CD4-positive, alpha-beta T cell treated with Interleukin-2 at 100 ng/mL for 4 hours (primary cell): Measurements from ENCODE around the gene LRIT3.

Source experiments
- DNase-seq: peaks from one replicate; pipeline ENCODE4 v3.0.0-alpha.2; 2020; ENCODE audit warnings: low spot score

The LRIT3 gene

DNA sequence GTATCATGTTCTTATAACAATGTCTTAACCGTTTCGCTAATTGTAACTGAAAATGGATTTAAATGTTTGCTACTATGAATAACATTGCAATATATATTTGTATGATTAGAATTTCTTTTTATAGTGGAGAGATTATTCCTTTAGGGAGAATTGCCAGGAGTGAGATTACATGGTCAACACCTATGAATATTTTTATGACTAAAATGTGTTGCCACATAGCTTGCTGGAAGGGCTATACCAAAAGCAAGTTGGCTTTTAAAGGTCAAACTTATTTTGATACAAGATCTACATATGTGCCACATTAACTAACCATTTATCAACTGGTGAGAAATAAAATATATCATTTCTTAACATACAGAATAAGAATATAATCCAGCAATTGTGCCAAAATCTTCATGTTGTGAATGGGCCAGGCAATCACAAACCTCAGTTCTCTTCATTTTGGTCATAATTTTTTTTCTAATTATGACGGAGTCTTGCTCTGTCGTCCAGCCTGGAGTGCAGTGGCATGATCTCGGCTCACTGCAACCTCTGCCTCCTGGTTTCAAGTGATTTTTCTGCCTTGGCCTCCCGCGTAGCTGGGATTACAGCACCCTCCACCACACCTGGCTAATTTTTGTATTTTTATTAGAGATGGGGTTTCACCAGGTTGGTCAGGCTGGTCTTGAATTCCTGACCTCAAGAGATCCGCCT lies 54.8 kb downstream of the LRIT3 start:
- DNase-seq, result no peak

GRCh38 chr4:109908731-109909130 lies 60.8 kb downstream of the LRIT3 start:
- DNase-seq, result no peak

DNA sequence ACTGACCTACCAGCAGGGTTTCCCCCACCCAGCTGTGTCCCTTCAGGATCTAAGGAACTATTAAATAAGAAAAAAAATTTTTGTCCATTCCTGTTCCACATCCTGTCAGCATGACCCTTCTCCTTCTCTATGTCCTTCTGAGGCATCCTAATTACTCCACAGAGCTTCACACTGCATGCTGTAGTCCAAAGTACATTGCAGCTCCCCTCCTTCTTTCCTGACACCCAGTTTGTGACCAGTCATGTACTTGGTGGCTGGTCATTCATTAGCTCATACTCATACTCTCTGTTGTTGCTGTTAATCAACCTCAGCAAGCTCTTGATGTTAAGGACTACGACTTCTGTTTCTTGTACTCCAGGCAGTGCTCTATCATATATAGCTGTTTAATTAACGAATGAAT lies 62.3 kb downstream of the LRIT3 start:
- no peak for DNase-seq

DNA sequence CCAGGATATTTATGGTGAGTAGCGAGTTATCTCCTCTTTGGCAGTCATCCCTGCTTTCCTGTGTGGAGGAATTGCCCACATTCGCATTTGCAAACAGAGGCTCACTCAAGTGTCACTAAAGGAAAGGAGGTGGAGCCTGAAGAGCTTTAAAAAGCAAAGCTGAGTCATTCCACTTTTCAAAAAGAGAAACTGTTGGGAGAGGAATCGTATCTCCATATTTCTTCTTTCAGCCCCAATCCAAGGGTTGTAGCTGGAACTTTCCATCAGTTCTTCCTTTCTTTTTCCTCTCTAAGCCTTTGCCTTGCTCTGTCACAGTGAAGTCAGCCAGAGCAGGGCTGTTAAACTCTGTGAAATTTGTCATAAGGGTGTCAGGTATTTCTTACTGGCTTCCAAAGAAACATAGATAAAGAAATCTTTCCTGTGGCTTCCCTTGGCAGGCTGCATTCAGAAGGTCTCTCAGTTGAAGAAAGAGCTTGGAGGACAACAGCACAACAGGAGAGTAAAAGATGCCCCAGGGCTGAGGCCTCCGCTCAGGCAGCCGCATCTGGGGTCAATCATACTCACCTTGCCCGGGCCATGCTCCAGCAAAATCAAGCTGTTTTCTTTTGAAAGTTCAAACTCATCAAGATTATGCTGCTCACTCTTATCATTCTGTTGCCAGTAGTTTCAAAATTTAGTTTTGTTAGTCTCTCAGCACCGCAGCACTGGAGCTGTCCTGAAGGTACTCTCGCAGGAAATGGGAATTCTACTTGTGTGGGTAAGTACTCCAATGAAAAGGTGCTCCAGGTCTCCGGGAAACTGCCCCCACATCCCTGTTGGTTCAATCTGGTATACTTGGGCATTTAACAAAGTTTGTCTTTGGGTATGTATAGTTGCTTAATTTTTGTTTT lies 65.0 kb downstream of the LRIT3 start, which contains the start of gene EGF:
Gene EGF (plus strand): TSS at position 178 of the 890 bp plus-strand sequence. CDS start 453 bp downstream, at position 631.
- no peak for DNase-seq

DNA sequence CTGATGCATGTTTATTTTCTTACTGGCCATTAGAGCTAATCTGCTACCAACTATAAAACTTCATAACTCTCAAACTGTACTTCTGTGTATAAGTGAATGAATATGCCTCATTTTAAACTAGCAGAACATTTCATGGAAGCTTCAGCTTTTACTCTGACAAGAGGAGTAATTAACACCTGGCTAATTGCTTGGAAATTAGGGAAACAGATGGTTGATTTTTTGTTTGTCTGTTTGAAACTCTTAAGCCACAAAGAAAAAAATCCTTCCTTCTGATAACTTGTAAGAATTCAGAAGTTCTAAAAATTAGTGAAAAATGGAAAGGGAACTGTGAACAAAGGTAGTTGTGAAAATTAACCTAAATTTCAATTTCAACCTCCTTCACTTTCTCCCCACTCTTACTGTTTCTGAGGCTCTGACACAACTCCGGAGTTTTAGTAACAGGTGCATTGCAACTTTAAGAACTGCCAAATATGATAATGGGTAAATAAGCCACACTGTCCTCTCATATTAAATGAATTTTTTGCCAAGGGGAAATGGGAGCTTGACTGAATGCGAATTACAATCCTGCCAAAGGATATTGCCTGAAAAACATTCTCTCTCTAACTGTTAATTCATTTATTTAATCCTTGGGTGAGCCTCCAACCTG lies 65.8 kb downstream of the LRIT3 start:
- DNase-seq, result no peak

GRCh38 chr4:109914322-109914721 lies 66.4 kb downstream of the LRIT3 start:
- no peak for DNase-seq

GRCh38 chr4:109915385-109916026 lies 67.6 kb downstream of the LRIT3 start:
- DNase-seq, result no peak

GRCh38 chr4:109916027-109916409 lies 68.1 kb downstream of the LRIT3 start:
- no peak for DNase-seq

DNA sequence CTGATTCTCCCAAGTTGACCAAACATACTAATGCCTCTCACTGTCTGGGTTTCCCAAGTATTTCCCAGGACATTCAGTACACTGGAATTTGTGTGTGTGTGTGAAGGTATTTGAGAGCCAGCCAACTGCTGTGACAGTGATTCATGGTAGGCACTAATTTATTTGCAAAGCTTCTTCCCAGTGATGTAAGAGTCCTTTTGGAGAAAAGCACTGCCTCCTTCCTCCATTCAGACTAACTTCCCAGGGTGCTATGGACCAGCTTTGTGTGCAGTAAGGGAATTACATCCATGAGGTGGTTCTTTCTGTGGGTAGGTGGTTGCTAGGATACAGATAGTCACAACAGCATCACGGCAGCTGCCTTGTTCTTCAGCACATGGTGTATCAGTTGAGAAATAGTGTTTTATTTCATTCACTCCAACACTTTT lies 73.5 kb downstream of the LRIT3 start:
- no peak for DNase-seq
